SU-DHL-6 (cell line): Measurements from ENCODE around the gene UNC13C.

Experiments
- H2AFZ ChIP-seq: fragments of 200-600 bp; sonication (generic); 2 replicates; pipeline ENCODE4 v1.6.1; 2014; ENCODE audit warnings: low read depth, mild to moderate bottlenecking, moderate library complexity, mixed read lengths, antibody characterized with exemption, low read length; ENCODE audit not compliant: severe bottlenecking
- H3F3A ChIP-seq: fragments of 200-600 bp; shearing (Covaris generic); 2 replicates; pipeline ENCODE4 v1.6.0; 2016; ENCODE audit warnings: antibody characterized with exemption, mild to moderate bottlenecking; ENCODE audit not compliant: insufficient read depth
- H3K27ac ChIP-seq: fragments of 200-600 bp; sonication (generic); 2 replicates; pipeline ENCODE4 v1.5.1; 2016; ENCODE audit warnings: low read depth, mild to moderate bottlenecking, low read length, moderate library complexity, mixed read lengths
- H3K27me3 ChIP-seq: fragments of 200-600 bp; sonication (generic), shearing (Covaris generic); 2 replicates; pipeline ENCODE4 v1.6.0; 2014; ENCODE audit warnings: mild to moderate bottlenecking, low read length
- H3K36me3 ChIP-seq: fragments of 200-600 bp; sonication (generic); 2 replicates; pipeline ENCODE4 v1.6.1; 2014; ENCODE audit warnings: mild to moderate bottlenecking, low read length, mixed read lengths
- H3K4me2 ChIP-seq: fragments of 300-600, 200-600 bp; shearing (Covaris generic), sonication (generic); 2 replicates; pipeline ENCODE4 v1.6.0; 2014; ENCODE audit warnings: low read length, low read depth, mild to moderate bottlenecking; ENCODE audit not compliant: poor library complexity, severe bottlenecking
- H3K4me3 ChIP-seq: fragments of 200-600 bp; sonication (generic); 2 replicates; pipeline ENCODE4 v1.5.1; 2014; ENCODE audit warnings: antibody characterized with exemption, low read length, mild to moderate bottlenecking, mixed read lengths; ENCODE audit not compliant: insufficient read depth, poor library complexity, severe bottlenecking
- H3K79me2 ChIP-seq: fragments of 200-600 bp; sonication (generic); 2 replicates; pipeline ENCODE4 v1.6.1; 2014; ENCODE audit warnings: mild to moderate bottlenecking, low read length, moderate library complexity; ENCODE audit not compliant: insufficient read depth
- H3K9ac ChIP-seq: fragments of 200-600 bp; sonication (generic); 2 replicates; pipeline ENCODE4 v1.7.0; 2014; ENCODE audit warnings: mild to moderate bottlenecking, low read length
- H3K9me2 ChIP-seq: fragments of 200-600 bp; sonication (generic); replicated peaks from 2 replicates; pipeline ENCODE4 v1.6.1; 2014; ENCODE audit warnings: low read length; ENCODE audit not compliant: insufficient read depth
- H3K9me3 ChIP-seq: fragments of 200-600 bp; sonication (generic); 2 replicates; pipeline ENCODE4 v1.6.1; 2014; ENCODE audit warnings: low read length, mixed read lengths; ENCODE audit not compliant: insufficient read depth
- H4K20me1 ChIP-seq: fragments of 200-600 bp; sonication (generic); 2 replicates; pipeline ENCODE4 v1.6.1; 2014; ENCODE audit warnings: low read depth, mild to moderate bottlenecking, antibody characterized with exemption, low read length, moderate library complexity, mixed read lengths
- EZH2phosphoT487 ChIP-seq: fragments of 200-600 bp; sonication (generic), shearing (Covaris generic); conservative IDR thresholded peaks from 2 replicates; pipeline ENCODE4 v1.6.1; 2018; ENCODE audit warnings: mild to moderate bottlenecking, antibody characterized with exemption, low read length, moderate library complexity, mixed read lengths
- TF ChIP-seq, protein P1 (sequence below): fragments of 200-600 bp; sonication (generic); IDR thresholded peaks from one replicate; pipeline ENCODE4 v1.5.1; 2017; ENCODE audit warnings: antibody characterized with exemption, mild to moderate bottlenecking, low read length, moderate library complexity; ENCODE audit not compliant: insufficient read depth, poor library complexity, severe bottlenecking

Gene UNC13C

DNA sequence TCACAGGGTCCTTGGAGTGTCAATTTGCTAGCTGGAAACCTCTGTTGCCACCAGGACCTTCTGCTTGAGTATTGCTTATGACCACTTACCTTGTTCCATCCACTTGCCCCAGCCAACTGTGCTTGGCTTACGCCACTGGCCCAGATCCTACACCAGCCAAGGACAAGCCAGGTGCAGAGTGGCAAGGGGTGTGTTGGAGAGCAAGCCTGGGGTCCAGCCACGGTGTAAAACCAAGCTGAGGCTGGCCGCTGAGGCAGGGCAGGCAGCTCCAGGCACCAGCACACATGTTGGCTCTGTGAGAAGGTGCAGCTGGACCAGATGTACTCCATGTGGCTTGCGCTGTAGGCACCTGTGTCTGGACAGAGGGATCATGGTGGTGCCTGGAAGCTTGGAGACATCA is 248.2 kb downstream of the UNC13C start:
- no peaks in the 10 kb centered on the region for H4K20me1 ChIP-seq
- H3K27me3 ChIP-seq: no peaks in the 10 kb centered on the region
- H3K4me3 ChIP-seq: no peak overlapping the region
- no peaks in the 10 kb centered on the region for H3K9me2 ChIP-seq
- TF ChIP-seq, protein P1, sequence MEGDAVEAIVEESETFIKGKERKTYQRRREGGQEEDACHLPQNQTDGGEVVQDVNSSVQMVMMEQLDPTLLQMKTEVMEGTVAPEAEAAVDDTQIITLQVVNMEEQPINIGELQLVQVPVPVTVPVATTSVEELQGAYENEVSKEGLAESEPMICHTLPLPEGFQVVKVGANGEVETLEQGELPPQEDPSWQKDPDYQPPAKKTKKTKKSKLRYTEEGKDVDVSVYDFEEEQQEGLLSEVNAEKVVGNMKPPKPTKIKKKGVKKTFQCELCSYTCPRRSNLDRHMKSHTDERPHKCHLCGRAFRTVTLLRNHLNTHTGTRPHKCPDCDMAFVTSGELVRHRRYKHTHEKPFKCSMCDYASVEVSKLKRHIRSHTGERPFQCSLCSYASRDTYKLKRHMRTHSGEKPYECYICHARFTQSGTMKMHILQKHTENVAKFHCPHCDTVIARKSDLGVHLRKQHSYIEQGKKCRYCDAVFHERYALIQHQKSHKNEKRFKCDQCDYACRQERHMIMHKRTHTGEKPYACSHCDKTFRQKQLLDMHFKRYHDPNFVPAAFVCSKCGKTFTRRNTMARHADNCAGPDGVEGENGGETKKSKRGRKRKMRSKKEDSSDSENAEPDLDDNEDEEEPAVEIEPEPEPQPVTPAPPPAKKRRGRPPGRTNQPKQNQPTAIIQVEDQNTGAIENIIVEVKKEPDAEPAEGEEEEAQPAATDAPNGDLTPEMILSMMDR: no peak
- TF ChIP-seq EZH2phosphoT487: no peak
- H3K9ac ChIP-seq: no peak overlapping the region
- H3K9me3 ChIP-seq: no peaks in the 10 kb centered on the region
- H3K4me2 ChIP-seq: no peak overlapping the region
- H3K79me2 ChIP-seq: no peaks in the 10 kb centered on the region
- no peak overlapping the region for H2AFZ ChIP-seq
- H3K27ac ChIP-seq: no peak overlapping the region
- H3F3A ChIP-seq: no peaks in the 10 kb centered on the region
- no peaks in the 10 kb centered on the region for H3K36me3 ChIP-seq

DNA sequence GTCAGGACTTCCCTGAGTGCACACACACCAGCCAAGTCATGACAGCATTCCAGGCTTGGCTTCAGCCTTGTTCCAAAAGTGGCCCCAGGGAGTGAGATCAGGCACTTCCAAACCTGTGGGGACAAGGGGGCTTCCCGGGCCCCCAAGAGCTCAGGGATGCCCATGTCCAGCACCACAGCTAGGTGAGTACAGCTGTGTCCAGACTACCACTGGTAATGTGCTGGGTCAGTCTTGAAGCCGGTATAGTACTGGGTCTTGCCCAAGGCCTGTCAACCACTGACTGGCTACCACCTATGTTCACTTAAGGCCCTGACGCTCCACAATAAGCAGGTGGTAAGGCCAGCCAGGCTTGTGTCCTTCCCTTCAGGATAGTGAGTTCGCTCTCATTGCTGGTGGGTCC is 249.3 kb downstream of the UNC13C start:
- H3K9ac ChIP-seq: no peak overlapping the region
- no peaks in the 10 kb centered on the region for H3F3A ChIP-seq
- TF ChIP-seq EZH2phosphoT487: no peak
- TF ChIP-seq, protein P1: no peak
- no peaks in the 10 kb centered on the region for H3K36me3 ChIP-seq
- no peak overlapping the region for H3K4me2 ChIP-seq
- no peaks in the 10 kb centered on the region for H3K79me2 ChIP-seq
- no peaks in the 10 kb centered on the region for H3K9me3 ChIP-seq
- no peaks in the 10 kb centered on the region for H3K9me2 ChIP-seq
- no peak overlapping the region for H3K4me3 ChIP-seq
- H3K27ac ChIP-seq: no peak overlapping the region
- H2AFZ ChIP-seq: no peak overlapping the region
- no peaks in the 10 kb centered on the region for H3K27me3 ChIP-seq
- no peaks in the 10 kb centered on the region for H4K20me1 ChIP-seq

DNA sequence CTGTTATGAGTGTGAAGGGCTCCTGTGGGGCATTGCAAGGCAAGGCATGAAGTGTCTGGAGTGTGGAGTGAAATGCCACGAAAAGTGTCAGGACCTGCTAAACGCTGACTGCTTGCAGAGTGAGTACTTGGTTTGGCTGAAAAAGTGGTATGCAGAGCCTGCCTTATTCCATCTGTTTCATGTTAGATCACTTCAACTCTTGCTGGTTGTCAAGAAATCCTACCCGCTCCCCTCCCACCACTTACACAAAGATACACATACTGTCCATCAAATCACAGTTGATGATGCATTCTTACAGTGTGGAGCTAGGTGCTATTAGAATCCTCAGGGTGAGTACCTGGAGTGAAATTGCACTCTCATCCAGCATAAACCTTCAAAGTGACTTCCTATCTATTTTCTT is 272.1 kb downstream of the UNC13C start:
- Histone ChIP-seq H3K27me3 (0 out of 2 replicates have a peak, but pooled peaks cover 4% of the 10 kb centered on the region), H3K9ac (no peak overlapping the region), H3K27ac (no peak overlapping the region), H3K9me3 (no peaks in the 10 kb centered on the region), H2AFZ (no peak overlapping the region), H4K20me1 (no peaks in the 10 kb centered on the region), H3K9me2 (no peaks in the 10 kb centered on the region), H3K4me2 (no peak overlapping the region), H3K4me3 (no peak overlapping the region), H3K36me3 (no peaks in the 10 kb centered on the region), H3K79me2 (no peaks in the 10 kb centered on the region), H3F3A (no peaks in the 10 kb centered on the region)
- TF ChIP-seq, protein P1: no peak
- TF ChIP-seq EZH2phosphoT487: no peak
